Keratinocyte (primary cell): ENCODE data around the gene CD28. TPM values are rescaled to one million over a fixed set of nuclear protein-coding genes. Genes with fewer than 3 reads are reported as not detected.

Experiments used
- DNase-seq: peaks from one replicate; pipeline ENCODE4 v3.0.0-alpha.2; 2011; ENCODE audit warnings: low read depth, missing footprints, low spot score
- FAIRE-seq: peaks from 2 replicates; lab custom pipeline; 2011; peaks lifted over from hg19 to GRCh38; lab: Jason Lieb, UNC
- H2AFZ ChIP-seq: 2 replicates; pipeline ENCODE4 v1.6.0; 2012; ENCODE audit warnings: low read length, control low read depth, inconsistent platforms; ENCODE audit not compliant: control insufficient read depth
- H3K27ac ChIP-seq: 2 replicates; pipeline ENCODE4 v1.5.1; 2011; ENCODE audit warnings: low read length; ENCODE audit not compliant: control insufficient read depth, insufficient read depth
- H3K27me3 ChIP-seq: 3 replicates; pipeline ENCODE4 v1.6.0; 2011; ENCODE audit warnings: low read length; ENCODE audit not compliant: control insufficient read depth, insufficient read depth; ENCODE audit errors: extremely low read depth
- H3K36me3 ChIP-seq, 2 experiments: 2 replicates in 1 of 2; 3 replicates in 1 of 2; pipeline ENCODE4 v1.5.1; 2011; ENCODE audit warnings: low read length in 2 of 2, mild to moderate bottlenecking in 1 of 2; ENCODE audit not compliant: control insufficient read depth in 2 of 2, insufficient read depth in 2 of 2; ENCODE audit errors: extremely low read depth in 1 of 2
- H3K4me1 ChIP-seq: 3 replicates; pipeline ENCODE4 v1.5.1; 2011; ENCODE audit warnings: low read length; ENCODE audit not compliant: control insufficient read depth, insufficient read depth; ENCODE audit errors: extremely low read depth
- H3K4me2 ChIP-seq: 3 replicates; pipeline ENCODE4 v1.6.0; 2011; ENCODE audit warnings: low read depth, low read length; ENCODE audit not compliant: control insufficient read depth, insufficient read depth; ENCODE audit errors: extremely low read depth
- H3K4me3 ChIP-seq, 3 experiments: fragments of 200-600 bp in 1 of 3; sonication (generic) in 1 of 3; 2 replicates in 2 of 3; 3 replicates in 1 of 3; pipeline ENCODE4 v1.5.1; 2011 to 2016; ENCODE audit warnings: low read length in 3 of 3, mild to moderate bottlenecking in 3 of 3, control low read depth in 2 of 3, inconsistent platforms in 1 of 3, low read depth in 1 of 3, mixed read lengths in 1 of 3, mixed run types in 1 of 3, moderate library complexity in 1 of 3; ENCODE audit not compliant: control insufficient read depth in 2 of 3, insufficient read depth in 2 of 3; ENCODE audit errors: extremely low read depth in 1 of 3
- H3K79me2 ChIP-seq: 2 replicates; pipeline ENCODE4 v1.6.0; 2012; ENCODE audit warnings: low read length; ENCODE audit not compliant: control insufficient read depth, insufficient read depth
- H3K9ac ChIP-seq: 3 replicates; pipeline ENCODE4 v1.6.0; 2011; ENCODE audit warnings: low read length; ENCODE audit not compliant: control insufficient read depth, insufficient read depth; ENCODE audit errors: extremely low read depth
- H3K9me1 ChIP-seq: 3 replicates; pipeline ENCODE4 v1.6.0; 2011; ENCODE audit warnings: low read length; ENCODE audit not compliant: control insufficient read depth, insufficient read depth; ENCODE audit errors: extremely low read depth
- H3K9me3 ChIP-seq: 2 replicates; pipeline ENCODE4 v1.5.1; 2012; ENCODE audit warnings: low read depth, low read length; ENCODE audit not compliant: control insufficient read depth
- H4K20me1 ChIP-seq: 3 replicates; pipeline ENCODE4 v1.6.0; 2011; ENCODE audit warnings: low read length; ENCODE audit not compliant: control insufficient read depth, insufficient read depth; ENCODE audit errors: extremely low read depth
- EZH2 ChIP-seq: IDR thresholded peaks from one replicate; pipeline ENCODE4 v1.6.1; 2012; ENCODE audit warnings: inconsistent platforms, mild to moderate bottlenecking, low read length, moderate library complexity
- dilution Hi-C: fragments of 300-500 bp; cut with MboI; formaldehyde crosslinking; loops from one replicate; pipeline ENCODE4 v1.7.0; 2020; ENCODE audit warnings: low sequenced_read_pairs; ENCODE audit not compliant: extremely low pct_ligation_motif_present
- polyA plus RNA-seq, 5 experiments: library from polyadenylated mRNA; depleted of rRNA in 3 of 5; stranded (reverse) in 3 of 5; stranded (forward) in 1 of 5; unstranded in 1 of 5; fragments of >200 nt; gene quantifications; 1 replicate in 1 of 5; 2 replicates in 3 of 5; 3 replicates in 1 of 5; pipeline versions ENCODE4 v1.2.1 to v1.2.3, GENCODE V29; 2011 to 2012; ENCODE audit warnings: missing spikeins in 2 of 5, low read depth in 1 of 5, low replicate concordance in 1 of 5
- TF ChIP-seq, protein P1 (sequence below), 3 experiments: IDR thresholded peaks in 1 of 3; conservative IDR thresholded peaks in 1 of 3; optimal IDR thresholded peaks in 1 of 3; 2 replicates in 2 of 3; 3 replicates in 1 of 3; pipeline versions ENCODE3 to v1.5.1; 2011; ENCODE audit warnings: low read length in 3 of 3, mild to moderate bottlenecking in 3 of 3, moderate library complexity in 2 of 3, control low read depth in 1 of 3, inconsistent platforms in 1 of 3; ENCODE audit not compliant: insufficient read depth in 2 of 3; ENCODE audit errors: extremely low read depth in 1 of 3

The CD28 gene
- polyA plus RNA-seq, 1 donor (not counting 4 experiments of a cell fraction or from before 2014, with no cell fraction given) = 0.01 TPM

DNA sequence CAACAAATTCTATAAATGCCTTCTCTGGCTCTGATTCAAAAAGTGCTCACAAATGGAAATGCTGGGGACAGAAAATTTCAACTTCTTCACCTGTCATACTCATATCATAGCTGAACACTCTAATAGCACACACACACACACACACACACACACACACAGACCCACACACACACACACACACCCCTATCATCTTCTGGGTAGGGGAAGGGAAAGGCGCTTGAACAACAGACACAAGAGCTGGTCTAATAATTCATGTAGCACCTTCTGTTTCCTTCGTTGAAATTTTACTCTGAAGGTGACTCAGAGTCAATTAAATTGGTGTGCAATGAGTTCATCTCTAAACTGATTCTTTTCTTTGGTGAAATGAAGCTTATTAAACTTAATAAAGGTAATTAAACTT, 32.9 kb downstream of the CD28 start:
- H3K27ac ChIP-seq = no peak overlapping the region
- no peaks in the 10 kb centered on the region for H3K9me1 ChIP-seq
- H3K27me3 ChIP-seq = no peaks in the 10 kb centered on the region
- DNase-seq (no peak), FAIRE-seq (no peak)
- no peak overlapping the region for H2AFZ ChIP-seq
- H3K4me1 ChIP-seq = no peaks in the 10 kb centered on the region
- H3K36me3 ChIP-seq = no peaks in the 10 kb centered on the region
- dilution Hi-C loops = no loop called here
- H3K4me3 ChIP-seq = no peak overlapping the region
- H3K9me3 ChIP-seq = no peaks in the 10 kb centered on the region
- no peak overlapping the region for H3K9ac ChIP-seq
- no peak for TF ChIP-seq EZH2
- TF ChIP-seq, protein P1, sequence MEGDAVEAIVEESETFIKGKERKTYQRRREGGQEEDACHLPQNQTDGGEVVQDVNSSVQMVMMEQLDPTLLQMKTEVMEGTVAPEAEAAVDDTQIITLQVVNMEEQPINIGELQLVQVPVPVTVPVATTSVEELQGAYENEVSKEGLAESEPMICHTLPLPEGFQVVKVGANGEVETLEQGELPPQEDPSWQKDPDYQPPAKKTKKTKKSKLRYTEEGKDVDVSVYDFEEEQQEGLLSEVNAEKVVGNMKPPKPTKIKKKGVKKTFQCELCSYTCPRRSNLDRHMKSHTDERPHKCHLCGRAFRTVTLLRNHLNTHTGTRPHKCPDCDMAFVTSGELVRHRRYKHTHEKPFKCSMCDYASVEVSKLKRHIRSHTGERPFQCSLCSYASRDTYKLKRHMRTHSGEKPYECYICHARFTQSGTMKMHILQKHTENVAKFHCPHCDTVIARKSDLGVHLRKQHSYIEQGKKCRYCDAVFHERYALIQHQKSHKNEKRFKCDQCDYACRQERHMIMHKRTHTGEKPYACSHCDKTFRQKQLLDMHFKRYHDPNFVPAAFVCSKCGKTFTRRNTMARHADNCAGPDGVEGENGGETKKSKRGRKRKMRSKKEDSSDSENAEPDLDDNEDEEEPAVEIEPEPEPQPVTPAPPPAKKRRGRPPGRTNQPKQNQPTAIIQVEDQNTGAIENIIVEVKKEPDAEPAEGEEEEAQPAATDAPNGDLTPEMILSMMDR (optimal IDR thresholded peaks at IDR 0.05 in 1 of 3, IDR thresholded peaks at IDR 0.05 in 1 of 3, conservative IDR thresholded peaks at IDR 0.05 in 1 of 3; ENCODE audit: extremely low read depth in 1 of 3, insufficient read depth in 2 of 3, low read length in 3 of 3) = no peak
- H3K4me2 ChIP-seq = no peak overlapping the region
- H3K79me2 ChIP-seq = no peaks in the 10 kb centered on the region
- H4K20me1 ChIP-seq = no peaks in the 10 kb centered on the region

DNA sequence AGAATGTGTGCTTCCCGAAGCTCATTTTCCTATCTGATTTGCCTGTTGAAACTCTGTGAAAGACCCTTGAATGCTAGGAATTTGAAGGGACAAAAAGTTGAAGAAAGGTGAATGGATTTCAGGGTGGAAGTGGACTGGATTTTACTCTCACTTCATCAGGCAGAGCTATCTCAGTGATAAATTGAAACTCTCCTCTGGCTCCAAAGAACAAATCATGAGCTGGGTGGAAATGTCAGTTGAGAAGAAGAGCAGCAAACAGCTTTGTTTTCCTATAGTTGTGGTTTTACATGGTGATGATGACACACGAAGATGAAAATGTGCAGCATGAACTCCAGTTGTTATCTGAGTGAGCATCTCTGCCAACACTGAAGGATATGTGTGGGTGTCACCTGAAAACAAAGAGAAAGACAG, 34.4 kb downstream of the CD28 start:
- no peaks in the 10 kb centered on the region for H3K27me3 ChIP-seq
- H3K79me2 ChIP-seq = no peaks in the 10 kb centered on the region
- no peaks in the 10 kb centered on the region for H3K9me3 ChIP-seq
- no peaks in the 10 kb centered on the region for H3K4me1 ChIP-seq
- H3K4me2 ChIP-seq = no peak overlapping the region
- FAIRE-seq = no peak
- no peak overlapping the region for H3K27ac ChIP-seq
- DNase-seq = no peak
- dilution Hi-C loops = no loop called here
- no peaks in the 10 kb centered on the region for H3K9me1 ChIP-seq
- no peaks in the 10 kb centered on the region for H3K36me3 ChIP-seq
- H4K20me1 ChIP-seq = no peaks in the 10 kb centered on the region
- no peak overlapping the region for H2AFZ ChIP-seq
- H3K4me3 ChIP-seq = no peak overlapping the region
- no peak overlapping the region for H3K9ac ChIP-seq
- TF ChIP-seq, protein P1 (optimal IDR thresholded peaks at IDR 0.05 in 1 of 3, IDR thresholded peaks at IDR 0.05 in 1 of 3, conservative IDR thresholded peaks at IDR 0.05 in 1 of 3; ENCODE audit: extremely low read depth in 1 of 3, insufficient read depth in 2 of 3, low read length in 3 of 3) = no peak
- TF ChIP-seq EZH2 = no peak
